Adrenal gland (tissue), 5 donors: ENCODE results near the gene RBM7.

Experiments
- POLR2A ChIP-seq, 2 donors: fragments of 450-650 bp; IDR thresholded peaks; one replicate each; pipeline ENCODE4 v1.6.1; 2017; ENCODE audit warnings: antibody characterized with exemption in 2 of 2, mild to moderate bottlenecking in 2 of 2, moderate library complexity in 1 of 2
- TF ChIP-seq, protein P1 (sequence below), 6 experiments: fragments of 450-650 bp in 4 of 6; fragments of 200-600 bp in 2 of 6; sonication (generic) in 1 of 6; IDR thresholded peaks; 1 replicate in 5 of 6; 2 replicates in 1 of 6; pipeline versions ENCODE4 v1.5.1 to v1.8.0; 2016 to 2021; ENCODE audit warnings: antibody characterized with exemption in 6 of 6, mild to moderate bottlenecking in 2 of 6, moderate library complexity in 1 of 6
- donor health status: DM: no; HTN: no; CAD: no.

DNA sequence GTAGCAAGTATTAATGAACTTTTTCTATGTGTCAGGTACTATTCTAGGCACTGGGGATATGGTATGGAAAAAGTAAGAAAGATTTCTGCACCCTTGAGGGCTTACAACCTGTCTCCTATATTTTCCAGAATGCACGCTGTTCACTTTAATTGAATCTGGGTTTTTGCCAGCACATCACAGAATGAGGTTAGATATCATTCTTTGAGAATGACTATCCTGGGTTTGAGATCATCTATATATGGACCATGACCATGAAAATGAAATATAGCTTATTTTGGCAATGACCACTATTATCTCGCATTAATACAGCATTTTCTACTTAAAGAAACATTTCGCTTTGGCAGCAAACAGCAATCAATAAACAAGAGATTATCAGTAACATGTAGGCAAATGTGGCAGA, 47.0 kb upstream of the RBM7 start:
- TF ChIP-seq, protein P1, sequence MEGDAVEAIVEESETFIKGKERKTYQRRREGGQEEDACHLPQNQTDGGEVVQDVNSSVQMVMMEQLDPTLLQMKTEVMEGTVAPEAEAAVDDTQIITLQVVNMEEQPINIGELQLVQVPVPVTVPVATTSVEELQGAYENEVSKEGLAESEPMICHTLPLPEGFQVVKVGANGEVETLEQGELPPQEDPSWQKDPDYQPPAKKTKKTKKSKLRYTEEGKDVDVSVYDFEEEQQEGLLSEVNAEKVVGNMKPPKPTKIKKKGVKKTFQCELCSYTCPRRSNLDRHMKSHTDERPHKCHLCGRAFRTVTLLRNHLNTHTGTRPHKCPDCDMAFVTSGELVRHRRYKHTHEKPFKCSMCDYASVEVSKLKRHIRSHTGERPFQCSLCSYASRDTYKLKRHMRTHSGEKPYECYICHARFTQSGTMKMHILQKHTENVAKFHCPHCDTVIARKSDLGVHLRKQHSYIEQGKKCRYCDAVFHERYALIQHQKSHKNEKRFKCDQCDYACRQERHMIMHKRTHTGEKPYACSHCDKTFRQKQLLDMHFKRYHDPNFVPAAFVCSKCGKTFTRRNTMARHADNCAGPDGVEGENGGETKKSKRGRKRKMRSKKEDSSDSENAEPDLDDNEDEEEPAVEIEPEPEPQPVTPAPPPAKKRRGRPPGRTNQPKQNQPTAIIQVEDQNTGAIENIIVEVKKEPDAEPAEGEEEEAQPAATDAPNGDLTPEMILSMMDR (IDR thresholded peaks at IDR 0.05), result no peak
- TF ChIP-seq POLR2A (IDR thresholded peaks at IDR 0.05), result no peak
